ENCODE data around the gene NT5C2. TPM values are rescaled to one million over a fixed set of nuclear protein-coding genes. Genes with fewer than 3 reads are reported as not detected.

Gene NT5C2
- total RNA-seq, 2 experiments from 2014 or later: 39.1 to 43.0 TPM

DNA sequence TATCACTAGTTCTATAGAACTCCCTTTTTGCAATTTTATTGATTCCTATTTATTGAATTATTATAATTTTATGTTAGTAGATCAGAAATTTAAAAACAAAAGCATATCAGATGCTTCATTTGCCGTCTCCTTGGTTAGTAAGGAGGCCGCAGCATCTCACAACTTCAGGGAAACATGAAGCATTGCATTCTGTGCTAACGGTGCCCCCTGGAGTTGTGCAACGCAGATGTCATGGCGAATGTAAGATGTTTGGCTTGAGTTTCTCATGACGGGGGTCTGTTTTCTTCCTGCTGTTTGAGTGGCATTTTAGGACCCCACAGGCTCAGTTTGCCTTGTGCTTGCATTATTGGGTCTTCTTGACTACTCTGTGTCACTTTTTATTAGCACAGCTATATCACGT, 150.2 kb downstream of the NT5C2 start:
- intact Hi-C loops (cut with micrococcal nuclease): no loop called here
- Mint-ChIP-seq H3K36me3 (ENCODE audit: low read depth) (no peaks in the 10 kb centered on the region), H3K4me3 (no peak overlapping the region), H3K4me1 (ENCODE audit: low read depth) (no peaks in the 10 kb centered on the region), H3K27me3 (no peaks in the 10 kb centered on the region), H3K9me3 (no peaks in the 10 kb centered on the region), H3K27ac (no peak overlapping the region)
- TF ChIP-seq, protein P1, sequence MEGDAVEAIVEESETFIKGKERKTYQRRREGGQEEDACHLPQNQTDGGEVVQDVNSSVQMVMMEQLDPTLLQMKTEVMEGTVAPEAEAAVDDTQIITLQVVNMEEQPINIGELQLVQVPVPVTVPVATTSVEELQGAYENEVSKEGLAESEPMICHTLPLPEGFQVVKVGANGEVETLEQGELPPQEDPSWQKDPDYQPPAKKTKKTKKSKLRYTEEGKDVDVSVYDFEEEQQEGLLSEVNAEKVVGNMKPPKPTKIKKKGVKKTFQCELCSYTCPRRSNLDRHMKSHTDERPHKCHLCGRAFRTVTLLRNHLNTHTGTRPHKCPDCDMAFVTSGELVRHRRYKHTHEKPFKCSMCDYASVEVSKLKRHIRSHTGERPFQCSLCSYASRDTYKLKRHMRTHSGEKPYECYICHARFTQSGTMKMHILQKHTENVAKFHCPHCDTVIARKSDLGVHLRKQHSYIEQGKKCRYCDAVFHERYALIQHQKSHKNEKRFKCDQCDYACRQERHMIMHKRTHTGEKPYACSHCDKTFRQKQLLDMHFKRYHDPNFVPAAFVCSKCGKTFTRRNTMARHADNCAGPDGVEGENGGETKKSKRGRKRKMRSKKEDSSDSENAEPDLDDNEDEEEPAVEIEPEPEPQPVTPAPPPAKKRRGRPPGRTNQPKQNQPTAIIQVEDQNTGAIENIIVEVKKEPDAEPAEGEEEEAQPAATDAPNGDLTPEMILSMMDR (IDR thresholded peaks at IDR 0.05): no peak
- ChIA-PET POLR2A (no interaction called here), CTCF (interaction anchor here (1.5 kb wide), 1 partner anchor 125 kb away, joined by 5 read pairs; the partner anchor contains the start of gene CNNM2)
- ATAC-seq: no peak
- DNase-seq: no peak

GRCh38 chr10:103042129-103042528, 150.9 kb downstream of the NT5C2 start:
- Mint-ChIP-seq H3K27ac (no peak overlapping the region), H3K4me1 (ENCODE audit: low read depth) (no peaks in the 10 kb centered on the region), H3K4me3 (no peak overlapping the region), H3K27me3 (no peaks in the 10 kb centered on the region), H3K9me3 (no peaks in the 10 kb centered on the region), H3K36me3 (ENCODE audit: low read depth) (no peaks in the 10 kb centered on the region)
- CTCF ChIA-PET: interaction anchor here (1.5 kb wide), 1 partner anchor 124 kb away, joined by 5 read pairs; the partner anchor contains the start of gene CNNM2
- POLR2A ChIA-PET: no interaction called here
- TF ChIP-seq, protein P1 (IDR thresholded peaks at IDR 0.05): no peak
- ATAC-seq (no peak), DNase-seq (no peak)
- intact Hi-C loops (cut with micrococcal nuclease): no loop called here

- H3K9me3 Mint-ChIP-seq: no peaks in the 10 kb centered on the region
- H3K27ac Mint-ChIP-seq: no peak overlapping the region
- H3K27me3 Mint-ChIP-seq: no peaks in the 10 kb centered on the region
- no peak overlapping the region for H3K4me3 Mint-ChIP-seq
- no peaks in the 10 kb centered on the region for H3K36me3 Mint-ChIP-seq (ENCODE audit: low read depth)
- POLR2A ChIA-PET: no interaction called here
- H3K4me1 Mint-ChIP-seq (ENCODE audit: low read depth): no peaks in the 10 kb centered on the region
- TF ChIP-seq, protein P1 (IDR thresholded peaks at IDR 0.05): no peak
- CTCF ChIA-PET: interaction anchor here (1.1 to 1.8 kb wide), 2 partner anchors 140 to 203 kb away, joined by 3 to 8 read pairs; no protein-coding TSS in a partner anchor
- DNase-seq: no peak
- no peak for ATAC-seq
- intact Hi-C loops (cut with micrococcal nuclease): no loop called here
Measured at GRCh38 chr10:103041391-103041790, 151.7 kb downstream of the NT5C2 start.

GRCh38 chr10:103040418-103040817, 152.7 kb downstream of the NT5C2 start:
- ATAC-seq: no peak
- H3K36me3 Mint-ChIP-seq (ENCODE audit: low read depth): no peaks in the 10 kb centered on the region
- H3K27ac Mint-ChIP-seq: no peak overlapping the region
- ChIA-PET POLR2A (no interaction called here), CTCF (interaction anchor here (1.1 to 1.8 kb wide), 2 partner anchors 139 to 204 kb away, joined by 3 to 8 read pairs; no protein-coding TSS in a partner anchor)
- H3K9me3 Mint-ChIP-seq: no peaks in the 10 kb centered on the region
- no peaks in the 10 kb centered on the region for H3K27me3 Mint-ChIP-seq
- no peaks in the 10 kb centered on the region for H3K4me1 Mint-ChIP-seq (ENCODE audit: low read depth)
- intact Hi-C loops (cut with micrococcal nuclease): no loop called here
- no peak overlapping the region for H3K4me3 Mint-ChIP-seq
- no peak for DNase-seq
- TF ChIP-seq, protein P1 (IDR thresholded peaks at IDR 0.05): no peak

GRCh38 chr10:103038570-103038969, 154.5 kb downstream of the NT5C2 start:
- Mint-ChIP-seq H3K4me3 (no peak overlapping the region), H3K27me3 (no peaks in the 10 kb centered on the region), H3K36me3 (ENCODE audit: low read depth) (no peaks in the 10 kb centered on the region), H3K9me3 (no peaks in the 10 kb centered on the region), H3K27ac (no peak overlapping the region), H3K4me1 (ENCODE audit: low read depth) (no peaks in the 10 kb centered on the region)
- intact Hi-C loops (cut with micrococcal nuclease): no loop called here
- no peak for ATAC-seq
- POLR2A ChIA-PET: no interaction called here
- no peak for DNase-seq
- TF ChIP-seq, protein P1 (IDR thresholded peaks at IDR 0.05): no peak
- CTCF ChIA-PET: no interaction called here

Other genes with a start within 250 kb of the NT5C2 start
- gene RPEL1, start 52.6 kb upstream of the NT5C2 start, total RNA-seq: not detected
- gene INA, start 83.9 kb upstream of the NT5C2 start, total RNA-seq: under 1 TPM; 0.25 to 0.27 TPM
- gene PCGF6, start 157.9 kb upstream of the NT5C2 start, total RNA-seq: 10 to 100 TPM; 13.3 to 14.5 TPM
- 10 to 100 TPM; 11.1 to 13.0 TPM for gene TAF5, start 174.7 kb upstream of the NT5C2 start, total RNA-seq
- gene ATP5MK, start 203.2 kb upstream of the NT5C2 start, total RNA-seq: 100 to 1,000 TPM; 404 to 425 TPM
- gene PDCD11, start 203.4 kb upstream of the NT5C2 start, total RNA-seq: 10 to 100 TPM; 63.7 to 68.8 TPM